Stomach (tissue), 4 donors: Measurements from ENCODE around the gene DNAI1.

Experiments used
- POLR2A ChIP-seq, 4 donors: fragments of 450-650 bp; IDR thresholded peaks; one replicate each; pipeline ENCODE4 v1.6.1; 2016; ENCODE audit warnings: antibody characterized with exemption in 4 of 4, control low read depth in 2 of 4, mild to moderate bottlenecking in 1 of 4, moderate library complexity in 1 of 4
- TF ChIP-seq, protein P1 (sequence below), 7 experiments: fragments of 450-650 bp in 4 of 7; fragments of 200-600 bp in 3 of 7; sonication (generic) in 3 of 7; IDR thresholded peaks; one replicate each; pipeline ENCODE4 v1.5.1; 2016 to 2019; ENCODE audit warnings: antibody characterized with exemption in 7 of 7, control low read depth in 2 of 7, mild to moderate bottlenecking in 1 of 7

- no peak for TF ChIP-seq POLR2A (IDR thresholded peaks at IDR 0.05)
- TF ChIP-seq, protein P1, sequence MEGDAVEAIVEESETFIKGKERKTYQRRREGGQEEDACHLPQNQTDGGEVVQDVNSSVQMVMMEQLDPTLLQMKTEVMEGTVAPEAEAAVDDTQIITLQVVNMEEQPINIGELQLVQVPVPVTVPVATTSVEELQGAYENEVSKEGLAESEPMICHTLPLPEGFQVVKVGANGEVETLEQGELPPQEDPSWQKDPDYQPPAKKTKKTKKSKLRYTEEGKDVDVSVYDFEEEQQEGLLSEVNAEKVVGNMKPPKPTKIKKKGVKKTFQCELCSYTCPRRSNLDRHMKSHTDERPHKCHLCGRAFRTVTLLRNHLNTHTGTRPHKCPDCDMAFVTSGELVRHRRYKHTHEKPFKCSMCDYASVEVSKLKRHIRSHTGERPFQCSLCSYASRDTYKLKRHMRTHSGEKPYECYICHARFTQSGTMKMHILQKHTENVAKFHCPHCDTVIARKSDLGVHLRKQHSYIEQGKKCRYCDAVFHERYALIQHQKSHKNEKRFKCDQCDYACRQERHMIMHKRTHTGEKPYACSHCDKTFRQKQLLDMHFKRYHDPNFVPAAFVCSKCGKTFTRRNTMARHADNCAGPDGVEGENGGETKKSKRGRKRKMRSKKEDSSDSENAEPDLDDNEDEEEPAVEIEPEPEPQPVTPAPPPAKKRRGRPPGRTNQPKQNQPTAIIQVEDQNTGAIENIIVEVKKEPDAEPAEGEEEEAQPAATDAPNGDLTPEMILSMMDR (IDR thresholded peaks at IDR 0.05): no peak
Measured at GRCh38 chr9:34490760-34491159, 32.2 kb downstream of the DNAI1 start.
